H9 (cell line): ENCODE measurements around the gene FAM240A. TPM values are rescaled to one million over a fixed set of nuclear protein-coding genes. Genes with fewer than 3 reads are reported as not detected.

Experiments used
- DNase-seq: peaks from one replicate; pipeline ENCODE4 v3.0.0-alpha.2; 2017
- H2AFZ ChIP-seq: one replicate; pipeline ENCODE4 v1.6.1; 2013; ENCODE audit warnings: mild to moderate bottlenecking, low read length, control low read depth, moderate library complexity
- H2AK5ac ChIP-seq: 2 replicates; pipeline ENCODE4 v1.6.1; 2013; ENCODE audit warnings: low read length, control low read depth, mixed read lengths; ENCODE audit not compliant: insufficient read length
- H2BK120ac ChIP-seq: one replicate; pipeline ENCODE4 v1.6.1; 2013; ENCODE audit warnings: low read depth, mild to moderate bottlenecking, low read length, control low read depth, inconsistent platforms; ENCODE audit not compliant: poor library complexity, severe bottlenecking
- H2BK12ac ChIP-seq: 2 replicates; pipeline ENCODE4 v1.6.1; 2013; ENCODE audit warnings: low read length, control low read depth, mixed read lengths, low read depth; ENCODE audit not compliant: insufficient read length
- H2BK15ac ChIP-seq: 2 replicates; pipeline ENCODE4 v1.6.1; 2013; ENCODE audit warnings: low read depth, low read length, control low read depth
- H2BK20ac ChIP-seq: one replicate; pipeline ENCODE4 v1.6.1; 2013; ENCODE audit warnings: low read depth, mild to moderate bottlenecking, low read length, control low read depth, inconsistent platforms; ENCODE audit not compliant: poor library complexity, severe bottlenecking
- H2BK5ac ChIP-seq: 2 replicates; pipeline ENCODE4 v1.6.1; 2013; ENCODE audit warnings: low read length, control low read depth, mixed read lengths; ENCODE audit not compliant: insufficient read length
- H3K14ac ChIP-seq: 2 replicates; pipeline ENCODE4 v1.6.1; 2013; ENCODE audit warnings: low read length, control low read depth; ENCODE audit not compliant: insufficient read depth
- H3K18ac ChIP-seq: 2 replicates; pipeline ENCODE4 v1.6.1; 2013; ENCODE audit warnings: low read depth, mild to moderate bottlenecking, mixed read lengths, low read length, control low read depth; ENCODE audit not compliant: insufficient read length
- H3K23ac ChIP-seq: 2 replicates; pipeline ENCODE4 v1.6.1; 2013; ENCODE audit warnings: low read length, control low read depth, mixed read lengths, low read depth; ENCODE audit not compliant: insufficient read length
- H3K23me2 ChIP-seq: 2 replicates; pipeline ENCODE4 v1.6.1; 2013; ENCODE audit warnings: low read depth, mild to moderate bottlenecking, mixed read lengths, low read length, control low read depth; ENCODE audit not compliant: insufficient read length, poor library complexity, severe bottlenecking
- H3K27ac ChIP-seq: 2 replicates; pipeline ENCODE4 v1.5.1; 2013; ENCODE audit warnings: low read length, control low read depth, mixed read lengths, low read depth; ENCODE audit not compliant: insufficient read length
- H3K27me3 ChIP-seq: 2 replicates; pipeline ENCODE4 v1.6.1; 2013; ENCODE audit warnings: low read length, control low read depth, inconsistent platforms; ENCODE audit not compliant: insufficient read depth
- H3K4ac ChIP-seq: 2 replicates; pipeline ENCODE4 v1.6.1; 2013; ENCODE audit warnings: low read depth, mild to moderate bottlenecking, control low read depth, inconsistent platforms, low read length, moderate library complexity
- H3K4me1 ChIP-seq: 2 replicates; pipeline ENCODE4 v1.6.1; 2013; ENCODE audit warnings: low read length, control low read depth, inconsistent platforms; ENCODE audit not compliant: insufficient read depth
- H3K4me2 ChIP-seq: 2 replicates; pipeline ENCODE4 v1.6.1; 2013; ENCODE audit warnings: low read length, control low read depth, mixed read lengths; ENCODE audit not compliant: insufficient read length, insufficient read depth
- H3K56ac ChIP-seq: 2 replicates; pipeline ENCODE4 v1.6.1; 2013; ENCODE audit warnings: low read depth, mild to moderate bottlenecking, mixed read lengths, low read length, control low read depth; ENCODE audit not compliant: insufficient read length
- H3K79me1 ChIP-seq: 2 replicates; pipeline ENCODE4 v1.6.1; 2013; ENCODE audit warnings: low read depth, mild to moderate bottlenecking, moderate library complexity, low read length, control low read depth, inconsistent platforms; ENCODE audit not compliant: insufficient read depth, poor library complexity, severe bottlenecking
- H3K79me2 ChIP-seq: 2 replicates; pipeline ENCODE4 v1.6.1; 2013; ENCODE audit warnings: low read length, control low read depth, inconsistent platforms; ENCODE audit not compliant: insufficient read depth
- H3K9ac ChIP-seq: 2 replicates; pipeline ENCODE4 v1.6.1; 2013; ENCODE audit warnings: low read length, control low read depth, mixed read lengths; ENCODE audit not compliant: insufficient read length; ENCODE audit errors: extremely low read depth
- H3K9me3 ChIP-seq: one replicate; pipeline ENCODE4 v1.6.1; 2013; ENCODE audit warnings: low read depth, low read length, inconsistent platforms; ENCODE audit not compliant: control insufficient read depth
- H3T11ph ChIP-seq: one replicate; pipeline ENCODE4 v1.6.1; 2013; ENCODE audit warnings: mild to moderate bottlenecking, low read length, control low read depth, inconsistent platforms
- H4K20me1 ChIP-seq: one replicate; pipeline ENCODE4 v1.6.1; 2013; ENCODE audit not compliant: control insufficient read depth, insufficient read length, insufficient read depth
- H4K5ac ChIP-seq: 2 replicates; pipeline ENCODE4 v1.6.1; 2013; ENCODE audit warnings: low read depth, mild to moderate bottlenecking, mixed read lengths, low read length, control low read depth; ENCODE audit not compliant: insufficient read length
- H4K8ac ChIP-seq: replicated peaks from 2 replicates; pipeline ENCODE4 v1.6.1; 2013; ENCODE audit warnings: low read length, control low read depth, mixed read lengths, low read depth; ENCODE audit not compliant: insufficient read length
- H4K91ac ChIP-seq: 2 replicates; pipeline ENCODE4 v1.6.1; 2013; ENCODE audit warnings: low read depth, mild to moderate bottlenecking, moderate library complexity, mixed read lengths, low read length, control low read depth; ENCODE audit not compliant: insufficient read length
- H3K27ac Mint-ChIP-seq, 3 experiments: 2 replicates in 2 of 3; 3 replicates in 1 of 3; pipeline ENCODE4 v1.8.0; 2020 to 2021; ENCODE audit warnings: mixed read lengths in 3 of 3, mild to moderate bottlenecking in 1 of 3, moderate library complexity in 1 of 3
- H3K27me3 Mint-ChIP-seq: 2 replicates; pipeline ENCODE4 v1.8.0; 2021; ENCODE audit warnings: low read depth, mild to moderate bottlenecking, moderate library complexity, mixed read lengths
- H3K36me3 Mint-ChIP-seq, 3 experiments: 2 replicates in 2 of 3; 3 replicates in 1 of 3; pipeline ENCODE4 v1.8.0; 2020 to 2021; ENCODE audit warnings: low read depth in 3 of 3, mixed read lengths in 3 of 3; ENCODE audit not compliant: insufficient read depth in 1 of 3
- H3K4me1 Mint-ChIP-seq, 2 experiments: 2 replicates each; pipeline ENCODE4 v1.8.0; 2020; ENCODE audit warnings: mixed read lengths in 2 of 2
- H3K4me3 Mint-ChIP-seq, 2 experiments: 2 replicates in 1 of 2; 3 replicates in 1 of 2; pipeline ENCODE4 v1.8.0; 2020 to 2021; ENCODE audit warnings: mild to moderate bottlenecking in 2 of 2, mixed read lengths in 2 of 2, moderate library complexity in 1 of 2
- H3K9me3 Mint-ChIP-seq, 2 experiments: 2 replicates in 1 of 2; 3 replicates in 1 of 2; pipeline ENCODE4 v1.8.0; 2020; ENCODE audit warnings: mild to moderate bottlenecking in 2 of 2, mixed read lengths in 2 of 2, moderate library complexity in 1 of 2
- WGBS: extraction: QIAGEN DNeasy Blood & Tissue Kit; methylation state at CpG from one replicate; pipeline ENCODE4 v1.1.7; 2013; ENCODE audit warnings: missing lambda C conversion rate, low lambda C conversion rate, mixed read lengths; ENCODE audit not compliant: insufficient read length; ENCODE audit errors: extremely low coverage; 5-methylcytosine and 5-hydroxymethylcytosine counted together
- total RNA-seq: library from RNA; stranded (reverse); gene quantifications from 2 replicates; pipeline ENCODE4 v1.2.1, GENCODE V29; 2021
- TF ChIP-seq, protein P1 (sequence below): fragments of 200-600 bp; sonication (generic); conservative IDR thresholded peaks from 3 replicates; pipeline ENCODE4 v1.8.0; 2021; ENCODE audit warnings: antibody characterized with exemption, mild to moderate bottlenecking

The FAM240A gene
- total RNA-seq, 1 experiment from 2014 or later, result 0.11 TPM

- H2BK20ac ChIP-seq, result no peak overlapping the region
- H3K27ac ChIP-seq, result no peak overlapping the region
- H2AFZ ChIP-seq, result no peak overlapping the region
- H3K27me3 ChIP-seq, result no peaks in the 10 kb centered on the region
- peaks cover 2% of the 10 kb centered on the region for H3K27me3 Mint-ChIP-seq
- DNase-seq, result peak; percentile 77
- no peak overlapping the region for H3K23ac ChIP-seq
- no CpG with 5 or more reads among the region's 21 CpGs for WGBS
- H3K9me3 Mint-ChIP-seq, result peaks cover 27 to 29% of the 10 kb centered on the region in 2 experiments
- TF ChIP-seq, protein P1, sequence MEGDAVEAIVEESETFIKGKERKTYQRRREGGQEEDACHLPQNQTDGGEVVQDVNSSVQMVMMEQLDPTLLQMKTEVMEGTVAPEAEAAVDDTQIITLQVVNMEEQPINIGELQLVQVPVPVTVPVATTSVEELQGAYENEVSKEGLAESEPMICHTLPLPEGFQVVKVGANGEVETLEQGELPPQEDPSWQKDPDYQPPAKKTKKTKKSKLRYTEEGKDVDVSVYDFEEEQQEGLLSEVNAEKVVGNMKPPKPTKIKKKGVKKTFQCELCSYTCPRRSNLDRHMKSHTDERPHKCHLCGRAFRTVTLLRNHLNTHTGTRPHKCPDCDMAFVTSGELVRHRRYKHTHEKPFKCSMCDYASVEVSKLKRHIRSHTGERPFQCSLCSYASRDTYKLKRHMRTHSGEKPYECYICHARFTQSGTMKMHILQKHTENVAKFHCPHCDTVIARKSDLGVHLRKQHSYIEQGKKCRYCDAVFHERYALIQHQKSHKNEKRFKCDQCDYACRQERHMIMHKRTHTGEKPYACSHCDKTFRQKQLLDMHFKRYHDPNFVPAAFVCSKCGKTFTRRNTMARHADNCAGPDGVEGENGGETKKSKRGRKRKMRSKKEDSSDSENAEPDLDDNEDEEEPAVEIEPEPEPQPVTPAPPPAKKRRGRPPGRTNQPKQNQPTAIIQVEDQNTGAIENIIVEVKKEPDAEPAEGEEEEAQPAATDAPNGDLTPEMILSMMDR, result no peak; the same call in 2 of the 3 replicates
- no peak overlapping the region for H3K9ac ChIP-seq
- no peak overlapping the region for H3K56ac ChIP-seq
- H4K20me1 ChIP-seq, result no peaks in the 10 kb centered on the region
- no peak overlapping the region for H4K91ac ChIP-seq
- peak overlapping the region; percentile 61 to 79 for H3K4me3 Mint-ChIP-seq
- no peak overlapping the region for H2BK15ac ChIP-seq
- H2BK12ac ChIP-seq, result no peak overlapping the region
- H3K36me3 Mint-ChIP-seq, result peaks cover 11 to 31% (median 27%) of the 10 kb centered on the region in 3 experiments
- H3K23me2 ChIP-seq, result peaks cover 5% of the 10 kb centered on the region
- no peak overlapping the region for H3K18ac ChIP-seq
- no peak overlapping the region for H3T11ph ChIP-seq
- H3K79me1 ChIP-seq, result no peaks in the 10 kb centered on the region
- H4K5ac ChIP-seq, result no peak overlapping the region
- H2AK5ac ChIP-seq, result no peak overlapping the region
- no peaks in the 10 kb centered on the region for H3K9me3 ChIP-seq
- H3K4me2 ChIP-seq, result peak overlapping the region; percentile 51
- H3K27ac Mint-ChIP-seq, result peak overlapping the region in 2 of 3 experiments; percentile 81 to 94; a peak in 4 of 7 replicates
- no peaks in the 10 kb centered on the region for H3K79me2 ChIP-seq
- H3K4me1 ChIP-seq, result peaks cover 11% of the 10 kb centered on the region
- H3K4me1 Mint-ChIP-seq, result peaks cover 44 to 52% of the 10 kb centered on the region in 2 experiments
- H3K14ac ChIP-seq, result no peak overlapping the region
- H4K8ac ChIP-seq, result no peak overlapping the region
- no peak overlapping the region for H2BK120ac ChIP-seq
- H2BK5ac ChIP-seq, result no peak overlapping the region
- no peak overlapping the region for H3K4ac ChIP-seq
Measured at GRCh38 chr3:46565607-46566039, 46.7 kb upstream of the FAM240A start.
